DMS79 (cell line): ENCODE measurements around the gene CD300C.
"Not testable (repeated sequence)": the region's sequence is repeated elsewhere in the genome, so short reads cannot be mapped to it uniquely, and the experiment has no call there.

Experiments
- DNase-seq: peaks from one replicate; lab custom pipeline; 2025; lab: John Stamatoyannopoulos, UW

The CD300C gene

DNA sequence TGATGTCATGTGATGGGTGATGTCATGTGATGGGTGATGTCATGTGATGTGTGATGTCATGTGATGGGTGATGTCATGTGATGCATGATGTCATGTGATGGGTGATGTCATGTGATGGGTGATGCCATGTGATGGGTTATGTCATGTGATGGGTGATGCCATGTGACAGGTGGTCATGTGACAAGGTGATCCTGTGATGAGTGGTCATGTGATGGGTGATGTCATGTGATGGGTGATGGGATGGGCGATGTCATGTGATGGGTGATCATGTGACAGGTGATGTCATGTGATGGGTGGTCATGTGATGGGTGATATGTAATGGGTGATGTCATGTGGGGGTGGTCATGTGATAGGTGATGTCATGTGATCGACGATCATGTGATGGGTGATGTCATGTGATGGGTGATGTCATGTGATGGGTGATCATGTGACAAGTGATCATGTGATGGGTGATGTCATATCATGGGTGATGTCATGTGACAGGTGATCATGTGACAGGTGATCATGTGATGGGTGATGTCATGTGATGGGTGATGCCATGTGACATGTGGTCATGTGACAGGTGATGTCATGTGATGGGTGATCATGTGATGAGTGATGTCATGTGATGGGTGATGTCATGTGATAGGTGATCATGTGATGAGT lies 31.8 kb downstream of the CD300C start:
- DNase-seq: no peak

DNA sequence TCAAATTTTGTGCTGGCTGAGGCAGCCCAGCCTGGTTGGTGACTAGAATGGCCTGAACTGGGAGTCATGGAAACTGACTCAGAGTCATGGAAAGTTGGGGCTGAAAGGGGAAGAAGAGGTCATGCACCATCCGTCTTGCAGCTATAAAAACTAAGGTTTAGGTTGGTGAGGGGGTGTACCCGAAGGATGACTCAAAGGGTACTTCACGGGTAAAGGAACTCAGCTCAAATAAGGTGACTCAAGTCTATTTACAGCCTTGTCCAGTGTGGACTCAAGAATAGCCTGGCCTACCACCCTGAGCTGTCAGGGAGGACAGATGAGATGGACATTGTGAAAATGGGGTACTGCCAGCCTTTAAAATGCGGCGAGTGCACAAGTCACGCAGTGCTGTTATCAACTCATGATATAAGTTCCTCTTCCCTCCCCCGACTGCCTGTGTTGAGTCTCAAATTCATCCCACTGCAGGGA lies 33.3 kb downstream of the CD300C start:
- no peak for DNase-seq

DNA sequence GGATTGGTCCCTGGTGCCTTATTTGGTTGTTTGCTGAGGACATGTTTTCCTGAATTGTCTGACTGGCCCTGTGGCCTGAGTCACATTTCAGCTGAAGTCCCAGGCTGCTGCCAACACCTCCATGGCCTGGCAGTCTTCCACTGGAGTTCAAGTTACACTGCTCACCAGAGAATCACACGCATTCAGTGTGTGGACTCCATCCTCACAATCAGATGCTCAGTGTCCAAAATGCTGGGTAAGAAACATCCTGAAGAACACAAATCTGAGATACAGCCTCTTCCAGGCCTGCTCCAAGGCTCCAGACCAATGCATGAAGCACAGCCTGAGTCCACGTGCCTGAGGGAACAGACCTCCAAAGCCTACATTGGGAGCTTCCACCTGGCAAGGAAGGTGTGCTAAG lies 33.9 kb downstream of the CD300C start:
- DNase-seq: no peak

DNA sequence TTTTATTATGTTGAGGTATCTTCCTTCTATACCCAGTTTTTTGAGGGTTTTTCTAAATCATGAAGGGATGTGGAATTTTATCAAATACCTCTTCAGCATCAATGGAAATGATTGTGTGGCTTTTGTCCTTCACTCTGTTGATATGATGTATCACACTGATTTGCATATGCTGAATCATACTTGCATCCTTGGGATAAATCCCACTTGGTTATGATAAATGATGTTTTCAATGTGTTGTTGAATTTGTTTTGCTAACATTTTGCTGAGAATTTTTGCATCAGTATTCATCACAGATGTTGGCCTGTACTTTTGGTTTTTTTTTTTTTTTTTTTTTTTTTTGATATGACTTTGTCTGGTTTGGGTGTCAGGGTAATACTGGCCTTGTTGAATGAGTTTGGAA lies 37.8 kb downstream of the CD300C start:
- no peak for DNase-seq

DNA sequence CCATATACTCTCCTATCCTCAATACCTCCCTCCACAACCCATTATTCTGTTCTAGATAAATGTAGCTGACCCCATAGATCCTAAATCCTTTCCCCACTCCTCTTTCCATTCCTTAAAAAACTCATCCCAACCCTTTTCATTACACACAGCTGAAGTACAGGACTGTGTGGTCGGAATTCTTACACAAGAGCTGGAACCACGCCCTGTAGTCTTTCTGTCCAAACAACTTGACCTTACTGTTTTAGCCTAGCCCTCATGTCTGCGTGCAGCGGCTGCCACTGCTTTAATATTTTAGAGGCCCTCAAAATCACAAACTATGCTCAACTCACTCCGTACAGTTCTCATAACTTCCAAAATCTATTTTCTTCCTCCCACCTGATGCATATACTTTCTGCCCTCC lies 42.0 kb downstream of the CD300C start:
- not testable (repeated sequence) for DNase-seq

DNA sequence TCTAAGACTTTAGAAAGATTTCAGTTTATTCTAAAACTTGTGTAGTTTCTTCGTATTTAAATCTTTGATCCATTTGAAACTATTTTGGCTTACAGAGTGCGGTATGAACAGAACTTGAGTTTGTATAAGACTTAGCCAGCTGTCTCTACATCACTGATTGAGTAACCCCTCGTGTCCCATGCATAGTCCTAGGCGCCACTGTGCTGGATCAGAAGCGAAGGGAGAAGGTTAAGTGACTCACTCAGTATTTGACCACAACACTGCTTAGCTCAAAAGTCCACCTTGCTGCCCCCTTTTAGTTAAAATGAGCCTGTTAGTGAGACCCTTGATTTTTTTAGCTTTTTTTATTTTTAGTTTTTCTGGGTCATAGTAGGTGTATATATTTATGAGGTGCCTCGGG lies 43.1 kb downstream of the CD300C start:
- no peak for DNase-seq

DNA sequence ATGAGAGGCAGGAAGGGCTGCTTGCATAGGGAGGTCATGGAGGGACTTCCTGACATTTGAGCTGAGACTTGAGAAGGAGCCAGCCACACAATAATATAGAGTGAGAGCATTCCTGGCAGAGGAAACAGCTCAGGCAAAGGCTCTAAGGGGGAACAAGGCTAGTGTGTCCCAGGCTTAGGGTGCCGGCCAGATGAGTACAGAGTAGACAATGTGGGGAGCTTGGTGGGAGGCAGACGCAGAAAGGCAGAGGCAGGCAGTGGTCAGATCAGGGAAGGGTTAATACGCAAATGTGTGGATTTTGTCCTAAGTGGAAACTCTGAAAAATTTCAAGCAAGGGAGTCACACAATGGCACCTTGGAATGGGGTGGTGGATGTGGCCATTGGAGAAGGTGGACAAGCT lies 45.9 kb downstream of the CD300C start:
- DNase-seq: no peak

DNA sequence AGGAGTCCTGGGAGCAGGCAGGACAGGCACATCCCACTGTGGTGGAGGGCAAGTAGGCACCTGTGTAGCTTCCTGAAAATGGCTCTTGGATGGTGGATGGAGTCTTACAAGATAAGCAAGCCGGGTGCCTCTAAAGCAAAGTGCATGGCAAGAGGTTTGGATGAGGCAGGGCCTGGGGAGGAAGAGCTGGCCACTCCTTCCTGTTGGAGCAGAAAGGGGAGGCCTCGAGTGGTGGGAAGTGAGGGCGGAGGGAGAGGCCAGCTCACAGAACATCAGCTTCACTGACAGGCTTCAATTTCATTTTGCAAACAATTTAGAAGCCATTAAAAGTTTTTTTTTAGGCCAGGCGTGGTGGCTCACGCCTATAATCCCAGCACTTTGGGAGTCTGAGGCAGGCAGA lies 48.4 kb downstream of the CD300C start:
- no peak for DNase-seq

DNA sequence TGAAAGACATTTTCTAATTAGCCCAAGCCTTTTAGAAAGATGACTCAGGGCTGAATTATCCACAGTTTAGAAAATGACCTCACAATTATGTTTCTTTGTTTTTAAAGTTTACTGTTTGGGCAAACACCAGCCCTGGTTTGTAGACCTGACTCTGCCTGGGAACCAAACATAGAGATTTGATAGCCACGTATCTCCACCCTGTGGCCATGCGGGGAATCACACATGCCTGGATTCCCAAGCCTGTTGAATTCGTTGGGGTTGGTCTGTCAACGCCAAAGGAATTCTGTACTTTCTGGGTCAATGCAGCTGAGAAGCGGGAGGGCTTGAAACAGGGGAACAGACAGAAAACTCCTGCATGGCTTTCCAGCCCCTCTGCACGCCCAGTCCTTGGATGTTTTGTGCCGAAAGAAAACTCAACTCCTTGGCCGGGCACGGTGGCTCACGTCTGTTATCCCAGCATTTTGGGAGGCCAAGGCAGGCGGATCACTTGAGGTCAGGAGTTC lies 52.5 kb downstream of the CD300C start:
- DNase-seq: peak; percentile 3

DNA sequence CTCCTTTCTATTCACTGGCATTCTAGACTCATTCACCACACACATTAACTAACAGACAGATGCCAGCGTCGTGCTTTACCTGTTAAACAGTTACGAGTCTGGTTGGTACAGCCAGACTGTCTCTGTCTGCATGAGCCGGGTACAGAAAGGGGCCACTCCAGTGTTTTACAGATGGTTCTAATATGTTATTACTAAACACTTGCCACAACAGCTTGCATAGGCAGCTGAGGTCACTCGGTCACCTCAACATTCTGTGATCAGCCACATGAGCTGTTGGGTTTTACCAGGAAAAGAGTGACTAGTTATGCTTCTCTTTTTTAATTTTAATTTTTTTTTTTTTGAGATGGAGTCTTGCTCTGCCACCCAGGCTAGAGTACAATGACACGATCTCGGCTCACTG lies 54.3 kb downstream of the CD300C start:
- no peak for DNase-seq
